ENCODE results near the gene CSPG5.

Gene CSPG5

GRCh38 chr3:47540281-47540680 lies 38.4 kb downstream of the CSPG5 start:
- peaks cover 9% of the 10 kb centered on the region for H3K27me3 Mint-ChIP-seq
- ATAC-seq (ENCODE audit: low read depth) (no peak), DNase-seq (ENCODE audit: low spot score in 2 of 2) (no peak)
- H3K4me1 Mint-ChIP-seq, result no peaks in the 10 kb centered on the region
- no peaks in the 10 kb centered on the region for H3K9me3 Mint-ChIP-seq
- H3K36me3 Mint-ChIP-seq, result no peaks in the 10 kb centered on the region
- no peak overlapping the region for H3K27ac Mint-ChIP-seq
- no peak overlapping the region for H3K4me3 Mint-ChIP-seq

GRCh38 chr3:47536967-47537366 lies 41.7 kb downstream of the CSPG5 start:
- no peak overlapping the region for H3K4me3 Mint-ChIP-seq
- no peaks in the 10 kb centered on the region for H3K9me3 Mint-ChIP-seq
- peaks cover 14% of the 10 kb centered on the region for H3K27me3 Mint-ChIP-seq
- no peak for ATAC-seq (ENCODE audit: low read depth)
- H3K36me3 Mint-ChIP-seq, result no peaks in the 10 kb centered on the region
- DNase-seq (ENCODE audit: low spot score in 2 of 2), result no peak
- H3K4me1 Mint-ChIP-seq, result no peaks in the 10 kb centered on the region
- H3K27ac Mint-ChIP-seq, result no peak overlapping the region

- Mint-ChIP-seq H3K27ac (no peak overlapping the region), H3K4me3 (no peak overlapping the region), H3K27me3 (peaks cover 14% of the 10 kb centered on the region), H3K9me3 (no peaks in the 10 kb centered on the region), H3K36me3 (no peaks in the 10 kb centered on the region), H3K4me1 (no peaks in the 10 kb centered on the region)
- no peak for DNase-seq (ENCODE audit: low spot score in 2 of 2)
- no peak for ATAC-seq (ENCODE audit: low read depth)
Observed at GRCh38 chr3:47536221-47536891, 42.3 kb downstream of the CSPG5 start.

- Mint-ChIP-seq H3K9me3 (no peaks in the 10 kb centered on the region), H3K4me1 (no peaks in the 10 kb centered on the region), H3K4me3 (no peak overlapping the region), H3K27me3 (peaks cover 14% of the 10 kb centered on the region), H3K36me3 (no peaks in the 10 kb centered on the region), H3K27ac (no peak overlapping the region)
- ATAC-seq (ENCODE audit: low read depth) (no peak), DNase-seq (ENCODE audit: low spot score in 2 of 2) (no peak)
Observed at GRCh38 chr3:47533996-47534454, 44.6 kb downstream of the CSPG5 start.

GRCh38 chr3:47533481-47533880 lies 45.2 kb downstream of the CSPG5 start:
- no peak for DNase-seq (ENCODE audit: low spot score in 2 of 2)
- Mint-ChIP-seq H3K36me3 (no peaks in the 10 kb centered on the region), H3K9me3 (no peaks in the 10 kb centered on the region), H3K27me3 (peaks cover 11% of the 10 kb centered on the region), H3K4me3 (no peak overlapping the region), H3K4me1 (no peaks in the 10 kb centered on the region), H3K27ac (no peak overlapping the region)
- ATAC-seq (ENCODE audit: low read depth), result no peak

- Mint-ChIP-seq H3K36me3 (peaks cover 5% of the 10 kb centered on the region), H3K4me3 (no peak overlapping the region), H3K27me3 (peaks cover 4% of the 10 kb centered on the region), H3K27ac (no peak overlapping the region), H3K4me1 (peaks cover 6% of the 10 kb centered on the region), H3K9me3 (peaks cover 4% of the 10 kb centered on the region)
- ATAC-seq (ENCODE audit: low read depth) (no peak), DNase-seq (ENCODE audit: low spot score in 2 of 2) (no peak)
Observed at GRCh38 chr3:47527952-47528725, 50.5 kb downstream of the CSPG5 start.

GRCh38 chr3:47525617-47526016 lies 53.0 kb downstream of the CSPG5 start:
- ATAC-seq (ENCODE audit: low read depth) (peak; percentile 15), DNase-seq (ENCODE audit: low spot score in 2 of 2) (no peak)
- Mint-ChIP-seq H3K4me3 (no peak overlapping the region), H3K27ac (no peak overlapping the region), H3K36me3 (peaks cover 5% of the 10 kb centered on the region), H3K27me3 (no peaks in the 10 kb centered on the region), H3K9me3 (peaks cover 4% of the 10 kb centered on the region), H3K4me1 (peaks cover 10% of the 10 kb centered on the region)

- Mint-ChIP-seq H3K27me3 (no peaks in the 10 kb centered on the region), H3K4me1 (peaks cover 10% of the 10 kb centered on the region), H3K36me3 (peaks cover 5% of the 10 kb centered on the region), H3K27ac (no peak overlapping the region), H3K9me3 (peaks cover 4% of the 10 kb centered on the region), H3K4me3 (no peak overlapping the region)
- DNase-seq (ENCODE audit: low spot score in 2 of 2) (no peak), ATAC-seq (ENCODE audit: low read depth) (no peak)
Observed at GRCh38 chr3:47523310-47524073, 55.2 kb downstream of the CSPG5 start.

GRCh38 chr3:47522082-47522987 lies 56.3 kb downstream of the CSPG5 start:
- H3K9me3 Mint-ChIP-seq, result no peaks in the 10 kb centered on the region
- no peak overlapping the region for H3K4me3 Mint-ChIP-seq
- peaks cover 10% of the 10 kb centered on the region for H3K4me1 Mint-ChIP-seq
- no peak overlapping the region for H3K27ac Mint-ChIP-seq
- H3K27me3 Mint-ChIP-seq, result no peaks in the 10 kb centered on the region
- ATAC-seq (ENCODE audit: low read depth), result peak; percentile 86
- no peaks in the 10 kb centered on the region for H3K36me3 Mint-ChIP-seq
- DNase-seq (ENCODE audit: low spot score in 2 of 2), result peak; percentile 62 to 68

GRCh38 chr3:47520756-47521155 lies 57.9 kb downstream of the CSPG5 start:
- Mint-ChIP-seq H3K27me3 (no peaks in the 10 kb centered on the region), H3K4me1 (peaks cover 8% of the 10 kb centered on the region), H3K36me3 (no peaks in the 10 kb centered on the region), H3K27ac (no peak overlapping the region), H3K4me3 (no peak overlapping the region), H3K9me3 (no peaks in the 10 kb centered on the region)
- no peak for DNase-seq (ENCODE audit: low spot score in 2 of 2)
- no peak for ATAC-seq (ENCODE audit: low read depth)

GRCh38 chr3:47517937-47518336 lies 60.7 kb downstream of the CSPG5 start:
- H3K27ac Mint-ChIP-seq, result no peak overlapping the region
- no peaks in the 10 kb centered on the region for H3K9me3 Mint-ChIP-seq
- no peaks in the 10 kb centered on the region for H3K27me3 Mint-ChIP-seq
- no peak overlapping the region for H3K4me3 Mint-ChIP-seq
- DNase-seq (ENCODE audit: low spot score in 2 of 2), result no peak
- no peaks in the 10 kb centered on the region for H3K36me3 Mint-ChIP-seq
- H3K4me1 Mint-ChIP-seq, result peaks cover 7% of the 10 kb centered on the region
- ATAC-seq (ENCODE audit: low read depth), result no peak

GRCh38 chr3:47515864-47516319 lies 62.8 kb downstream of the CSPG5 start:
- no peaks in the 10 kb centered on the region for H3K36me3 Mint-ChIP-seq
- H3K9me3 Mint-ChIP-seq, result no peaks in the 10 kb centered on the region
- DNase-seq (ENCODE audit: low spot score in 2 of 2) (no peak), ATAC-seq (ENCODE audit: low read depth) (no peak)
- H3K27me3 Mint-ChIP-seq, result no peaks in the 10 kb centered on the region
- H3K4me3 Mint-ChIP-seq, result no peak overlapping the region
- peaks cover 13% of the 10 kb centered on the region for H3K4me1 Mint-ChIP-seq
- no peak overlapping the region for H3K27ac Mint-ChIP-seq

- Mint-ChIP-seq H3K27ac (peak overlapping the region; percentile 32), H3K27me3 (no peaks in the 10 kb centered on the region), H3K9me3 (no peaks in the 10 kb centered on the region), H3K4me3 (peak overlapping the region; percentile 56), H3K36me3 (no peaks in the 10 kb centered on the region), H3K4me1 (peaks cover 13% of the 10 kb centered on the region)
- DNase-seq (ENCODE audit: low spot score in 2 of 2) (no peak), ATAC-seq (ENCODE audit: low read depth) (no peak)
Observed at GRCh38 chr3:47515100-47515499, 63.6 kb downstream of the CSPG5 start.

Measured in memory B cell (primary cell).